Caco-2 (cell line): Measurements from ENCODE around the gene BCAM. TPM values are rescaled to one million over a fixed set of nuclear protein-coding genes. Genes with fewer than 3 reads are reported as not detected.

Experiments
- BruUV-seq: library from RNA; stranded (reverse); fragments of 400-500 nt; replicated peaks from 2 replicates; lab custom pipeline; 2021; lab: Mats Ljungman, UMichigan
- CTCF ChIA-PET: fragments of 300-600 bp; sonication (Branson Sonifier 250); formaldehyde crosslinking; loops from one replicate; lab custom pipeline; 2022; ENCODE audit warnings: antibody characterized with exemption; lab: Charles Lee
- POLR2A ChIA-PET: fragments of 300-600 bp; sonication (Branson Sonifier 250); formaldehyde crosslinking; loops from one replicate; lab custom pipeline; 2022; ENCODE audit warnings: antibody characterized with exemption; lab: Charles Lee
- DNase-seq, 2 experiments: peaks; one replicate each; pipeline versions ENCODE4 v3.0.0 to v3.0.0-alpha.2; 2020 to 2022
- H3K27me3 ChIP-seq: replicated peaks from 2 replicates; pipeline ENCODE4 v1.6.0; 2011; ENCODE audit warnings: low read length; ENCODE audit not compliant: control insufficient read depth, insufficient read depth
- H3K36me3 ChIP-seq: 2 replicates; pipeline ENCODE4 v1.5.1; 2011; ENCODE audit warnings: low read length; ENCODE audit not compliant: control insufficient read depth, insufficient read depth
- H3K4me1 ChIP-seq: fragments of 250-450 bp; sonication (Bioruptor Pico); 2 replicates; pipeline ENCODE4 v1.5.1; 2020; ENCODE audit warnings: mild to moderate bottlenecking
- H3K4me3 ChIP-seq: 2 replicates; pipeline ENCODE4 v1.5.1; 2011; ENCODE audit warnings: low read depth, mild to moderate bottlenecking, control low read depth, low read length
- H3K9me3 ChIP-seq: fragments of 250-450 bp; sonication (Bioruptor Pico); 2 replicates; pipeline ENCODE4 v1.5.1; 2020; ENCODE audit warnings: mild to moderate bottlenecking, moderate library complexity
- H3K27ac Mint-ChIP-seq: one replicate; pipeline ENCODE4 v1.8.0; 2022; ENCODE audit warnings: mixed read lengths; ENCODE audit not compliant: unreplicated experiment
- H3K27me3 Mint-ChIP-seq: one replicate; pipeline ENCODE4 v1.8.0; 2022; ENCODE audit warnings: mixed read lengths; ENCODE audit not compliant: insufficient read depth, unreplicated experiment
- H3K36me3 Mint-ChIP-seq: one replicate; pipeline ENCODE4 v1.8.0; 2022; ENCODE audit warnings: mild to moderate bottlenecking, mixed read lengths; ENCODE audit not compliant: insufficient read depth, unreplicated experiment
- H3K4me1 Mint-ChIP-seq: one replicate; pipeline ENCODE4 v1.8.0; 2022; ENCODE audit warnings: low read depth, mixed read lengths; ENCODE audit not compliant: unreplicated experiment
- H3K4me3 Mint-ChIP-seq: one replicate; pipeline ENCODE4 v1.8.0; 2022; ENCODE audit warnings: mild to moderate bottlenecking, moderate library complexity, mixed read lengths; ENCODE audit not compliant: unreplicated experiment
- H3K9me3 Mint-ChIP-seq: one replicate; pipeline ENCODE4 v1.8.0; 2022; ENCODE audit warnings: mixed read lengths; ENCODE audit not compliant: unreplicated experiment
- CTCF ChIP-seq, 2 experiments: fragments of 200-600 bp in 1 of 2; IDR thresholded peaks; 1 replicate in 1 of 2; 2 replicates in 1 of 2; pipeline versions ENCODE4 v1.5.1 to v1.8.0; 2011 to 2022; ENCODE audit warnings: antibody characterized with exemption in 1 of 2, control low read depth in 1 of 2, inconsistent platforms in 1 of 2, low read depth in 1 of 2, low read length in 1 of 2, mild to moderate bottlenecking in 1 of 2, moderate library complexity in 1 of 2; ENCODE audit not compliant: insufficient read depth in 1 of 2, severe bottlenecking in 1 of 2, unreplicated experiment in 1 of 2
- intact Hi-C: fragments of 100-400 bp; cut with micrococcal nuclease; formaldehyde crosslinking; loops from one replicate; pipeline ENCODE4 v1.10.0; 2022; ENCODE audit not compliant: unreplicated experiment
- total RNA-seq: library from RNA; stranded (reverse); gene quantifications from 2 replicates; pipeline ENCODE4 v1.2.3, GENCODE V29; 2022

The BCAM gene
- total RNA-seq, 1 experiment from 2014 or later, result 244 TPM

DNA sequence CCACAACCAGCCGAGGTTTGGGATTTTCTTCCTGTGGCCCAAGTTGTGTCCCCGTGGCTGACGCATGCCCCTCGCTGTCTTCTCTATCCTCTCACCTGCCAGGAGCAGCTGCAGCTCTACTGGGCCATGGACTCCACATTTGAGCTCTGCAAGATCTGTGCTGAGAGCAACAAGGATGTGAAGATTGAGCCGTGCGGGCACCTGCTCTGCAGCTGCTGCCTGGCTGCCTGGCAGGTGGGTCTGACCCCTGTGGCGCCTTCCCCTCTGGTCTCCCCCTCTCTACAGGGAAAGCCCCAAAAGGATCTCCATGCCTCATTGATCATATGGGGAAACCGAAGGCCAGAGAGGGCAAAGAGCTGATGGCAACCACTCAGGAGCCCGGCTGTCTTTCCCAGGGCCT, 16.6 kb upstream of the BCAM start:
- intact Hi-C loops, result no loop called here
- TF ChIP-seq CTCF (IDR thresholded peaks at IDR 0.05; ENCODE audit: insufficient read depth in 1 of 2, low read depth in 1 of 2, low read length in 1 of 2, severe bottlenecking in 1 of 2, unreplicated experiment in 1 of 2), result no peak
- ChIA-PET POLR2A (interaction anchor here (0.6 kb wide), 2 partner anchors 10 to 37 kb away, joined by 3 to 6 read pairs; no protein-coding TSS in a partner anchor), CTCF (interaction anchor here (1.4 kb wide), 1 partner anchor 15 kb away, joined by 3 read pairs; no protein-coding TSS in a partner anchor)
- H3K9me3 Mint-ChIP-seq, result no peaks in the 10 kb centered on the region
- BruUV-seq, result no TSS peak
- Histone ChIP-seq H3K4me1 (no peaks in the 10 kb centered on the region), H3K36me3 (peaks cover 11% of the 10 kb centered on the region), H3K27me3 (no peaks in the 10 kb centered on the region), H3K9me3 (no peaks in the 10 kb centered on the region), H3K4me3 (no peak overlapping the region)
- H3K27me3 Mint-ChIP-seq, result no peaks in the 10 kb centered on the region
- no peak for DNase-seq
- no peak overlapping the region for H3K27ac Mint-ChIP-seq
- H3K36me3 Mint-ChIP-seq, result peaks cover 80% of the 10 kb centered on the region
- H3K4me3 Mint-ChIP-seq, result no peak overlapping the region
- no peaks in the 10 kb centered on the region for H3K4me1 Mint-ChIP-seq

DNA sequence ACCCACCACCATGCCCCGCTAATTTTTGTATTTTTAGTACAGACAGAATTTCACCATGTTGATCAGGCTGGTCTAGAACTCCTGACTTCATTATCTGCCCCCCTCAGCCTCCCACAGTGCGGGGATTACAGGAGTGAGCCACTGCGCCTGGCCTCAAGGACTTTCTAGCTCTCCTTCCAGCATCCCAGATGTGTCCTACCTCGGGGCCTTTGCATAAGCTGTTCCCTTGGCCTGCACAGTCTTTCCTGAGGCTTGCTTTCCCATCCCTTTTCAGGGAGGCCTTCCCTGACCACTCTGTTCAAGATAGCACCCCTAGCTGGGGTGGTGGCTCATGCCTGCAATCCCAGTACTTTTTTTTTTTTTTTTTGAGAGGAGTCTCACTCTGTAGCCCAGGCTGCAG, 14.3 kb upstream of the BCAM start:
- ChIA-PET POLR2A (no interaction called here), CTCF (interaction anchor here (0.6 to 1.0 kb wide), 4 partner anchors 13 to 291 kb away, joined by 4 to 8 read pairs (median 5); no protein-coding TSS in a partner anchor)
- Mint-ChIP-seq H3K36me3 (peaks cover 74% of the 10 kb centered on the region), H3K27me3 (no peaks in the 10 kb centered on the region), H3K4me1 (peaks cover 4% of the 10 kb centered on the region), H3K4me3 (no peak overlapping the region), H3K27ac (no peak overlapping the region), H3K9me3 (no peaks in the 10 kb centered on the region)
- no peaks in the 10 kb centered on the region for H3K27me3 ChIP-seq
- BruUV-seq, result no TSS peak
- no peak for DNase-seq
- intact Hi-C loops, result no loop called here
- TF ChIP-seq CTCF (IDR thresholded peaks at IDR 0.05; ENCODE audit: insufficient read depth in 1 of 2, low read depth in 1 of 2, low read length in 1 of 2, severe bottlenecking in 1 of 2, unreplicated experiment in 1 of 2), result no peak
- no peaks in the 10 kb centered on the region for H3K9me3 ChIP-seq
- H3K4me1 ChIP-seq, result no peaks in the 10 kb centered on the region
- no peak overlapping the region for H3K4me3 ChIP-seq
- peaks cover 13% of the 10 kb centered on the region for H3K36me3 ChIP-seq

GRCh38 chr19:44795398-44795987, 13.4 kb upstream of the BCAM start:
- Mint-ChIP-seq H3K27me3 (no peaks in the 10 kb centered on the region), H3K4me1 (peaks cover 9% of the 10 kb centered on the region), H3K36me3 (peaks cover 67% of the 10 kb centered on the region), H3K27ac (no peak overlapping the region), H3K4me3 (no peak overlapping the region), H3K9me3 (no peaks in the 10 kb centered on the region)
- H3K4me3 ChIP-seq, result no peak overlapping the region
- H3K4me1 ChIP-seq, result peaks cover 6% of the 10 kb centered on the region
- POLR2A ChIA-PET, result no interaction called here
- no TSS peak for BruUV-seq
- no peak for TF ChIP-seq CTCF (IDR thresholded peaks at IDR 0.05; ENCODE audit: insufficient read depth in 1 of 2, low read depth in 1 of 2, low read length in 1 of 2, severe bottlenecking in 1 of 2, unreplicated experiment in 1 of 2)
- DNase-seq, result no peak
- intact Hi-C loops, result no loop called here
- peaks cover 10% of the 10 kb centered on the region for H3K36me3 ChIP-seq
- CTCF ChIA-PET, result interaction anchor here (0.7 to 1.0 kb wide), 3 partner anchors 12 to 291 kb away, joined by 4 to 8 read pairs (median 4); no protein-coding TSS in a partner anchor
- no peaks in the 10 kb centered on the region for H3K27me3 ChIP-seq
- no peaks in the 10 kb centered on the region for H3K9me3 ChIP-seq
